GM12864 (cell line): ENCODE measurements around the gene EFNB2.

Experiments used
- DNase-seq: peaks from one replicate; pipeline ENCODE4 v3.0.0-alpha.2; 2011; ENCODE audit warnings: low read depth
- H3K4me3 ChIP-seq: 2 replicates; pipeline ENCODE4 v1.5.1; 2011; ENCODE audit warnings: mild to moderate bottlenecking, low read depth, low read length, control low read depth
- TF ChIP-seq, protein P1 (sequence below): IDR thresholded peaks from 2 replicates; pipeline ENCODE4 v1.5.1; 2011; ENCODE audit warnings: low read depth, mild to moderate bottlenecking, moderate library complexity, low read length, control low read depth, inconsistent platforms; ENCODE audit errors: missing control alignments

EFNB2 gene

DNA sequence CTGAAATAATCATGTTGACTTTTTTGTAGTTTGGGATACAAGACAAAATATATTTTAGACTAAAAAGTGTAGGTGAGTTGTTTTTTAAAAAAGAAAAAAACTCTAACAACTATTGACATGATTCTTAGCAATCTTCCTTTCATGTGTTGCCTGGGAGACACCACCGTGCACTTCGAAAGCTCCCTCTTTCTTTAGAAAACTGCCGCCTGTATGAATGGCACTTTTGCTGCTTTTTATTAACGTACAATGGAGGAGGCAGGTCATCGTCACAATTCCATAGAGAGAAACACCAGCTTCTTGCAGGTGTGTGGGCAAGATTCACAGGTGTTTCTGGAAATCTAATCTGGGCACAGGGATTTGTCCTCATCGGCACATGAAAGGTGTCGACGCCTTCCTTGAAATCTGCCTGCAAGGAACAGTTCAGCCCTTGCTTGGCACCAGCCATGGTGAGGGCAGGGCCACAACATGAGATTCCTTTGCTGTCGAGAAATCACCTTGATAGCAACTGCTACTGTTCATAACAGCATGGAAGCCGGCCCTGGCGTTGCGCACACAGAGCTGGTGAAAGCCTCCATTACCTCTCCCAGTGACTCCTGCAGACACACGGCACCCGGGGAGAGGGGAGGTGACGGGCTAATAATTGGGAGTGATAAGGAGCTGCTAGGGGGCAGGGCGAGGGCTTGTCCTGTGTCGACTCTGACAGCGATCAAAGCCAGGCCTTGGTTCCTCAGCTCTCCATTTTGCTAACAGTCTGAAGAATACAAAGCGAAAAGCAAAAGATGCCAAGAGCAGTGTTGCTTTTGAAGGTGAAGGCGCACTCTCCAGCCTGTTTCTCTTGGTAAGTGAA is 66.5 kb downstream of the EFNB2 start:
- DNase-seq, result no peak
- TF ChIP-seq, protein P1, sequence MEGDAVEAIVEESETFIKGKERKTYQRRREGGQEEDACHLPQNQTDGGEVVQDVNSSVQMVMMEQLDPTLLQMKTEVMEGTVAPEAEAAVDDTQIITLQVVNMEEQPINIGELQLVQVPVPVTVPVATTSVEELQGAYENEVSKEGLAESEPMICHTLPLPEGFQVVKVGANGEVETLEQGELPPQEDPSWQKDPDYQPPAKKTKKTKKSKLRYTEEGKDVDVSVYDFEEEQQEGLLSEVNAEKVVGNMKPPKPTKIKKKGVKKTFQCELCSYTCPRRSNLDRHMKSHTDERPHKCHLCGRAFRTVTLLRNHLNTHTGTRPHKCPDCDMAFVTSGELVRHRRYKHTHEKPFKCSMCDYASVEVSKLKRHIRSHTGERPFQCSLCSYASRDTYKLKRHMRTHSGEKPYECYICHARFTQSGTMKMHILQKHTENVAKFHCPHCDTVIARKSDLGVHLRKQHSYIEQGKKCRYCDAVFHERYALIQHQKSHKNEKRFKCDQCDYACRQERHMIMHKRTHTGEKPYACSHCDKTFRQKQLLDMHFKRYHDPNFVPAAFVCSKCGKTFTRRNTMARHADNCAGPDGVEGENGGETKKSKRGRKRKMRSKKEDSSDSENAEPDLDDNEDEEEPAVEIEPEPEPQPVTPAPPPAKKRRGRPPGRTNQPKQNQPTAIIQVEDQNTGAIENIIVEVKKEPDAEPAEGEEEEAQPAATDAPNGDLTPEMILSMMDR, result no peak
- no peak overlapping the region for H3K4me3 ChIP-seq

DNA sequence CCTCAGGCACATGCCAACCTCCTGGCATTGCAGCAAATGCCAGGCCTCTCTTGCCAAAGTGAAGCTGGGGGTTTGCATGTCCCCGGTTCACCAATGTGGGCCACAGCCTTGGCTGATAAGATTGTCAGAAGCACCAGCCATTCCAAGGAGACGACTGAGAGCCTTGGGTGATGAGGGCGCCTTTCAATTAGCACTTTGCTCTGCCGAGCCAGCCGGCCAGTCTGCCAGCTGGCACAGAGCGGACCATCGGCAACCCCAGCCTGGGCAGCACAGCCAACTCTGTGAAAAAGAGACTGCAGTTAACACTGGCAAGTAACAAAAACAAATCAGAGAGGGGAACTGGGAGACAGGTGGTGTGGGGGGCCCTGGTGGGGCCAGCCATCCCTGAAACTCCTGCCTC is 67.3 kb downstream of the EFNB2 start:
- H3K4me3 ChIP-seq, result no peak overlapping the region
- TF ChIP-seq, protein P1, result no peak
- no peak for DNase-seq

DNA sequence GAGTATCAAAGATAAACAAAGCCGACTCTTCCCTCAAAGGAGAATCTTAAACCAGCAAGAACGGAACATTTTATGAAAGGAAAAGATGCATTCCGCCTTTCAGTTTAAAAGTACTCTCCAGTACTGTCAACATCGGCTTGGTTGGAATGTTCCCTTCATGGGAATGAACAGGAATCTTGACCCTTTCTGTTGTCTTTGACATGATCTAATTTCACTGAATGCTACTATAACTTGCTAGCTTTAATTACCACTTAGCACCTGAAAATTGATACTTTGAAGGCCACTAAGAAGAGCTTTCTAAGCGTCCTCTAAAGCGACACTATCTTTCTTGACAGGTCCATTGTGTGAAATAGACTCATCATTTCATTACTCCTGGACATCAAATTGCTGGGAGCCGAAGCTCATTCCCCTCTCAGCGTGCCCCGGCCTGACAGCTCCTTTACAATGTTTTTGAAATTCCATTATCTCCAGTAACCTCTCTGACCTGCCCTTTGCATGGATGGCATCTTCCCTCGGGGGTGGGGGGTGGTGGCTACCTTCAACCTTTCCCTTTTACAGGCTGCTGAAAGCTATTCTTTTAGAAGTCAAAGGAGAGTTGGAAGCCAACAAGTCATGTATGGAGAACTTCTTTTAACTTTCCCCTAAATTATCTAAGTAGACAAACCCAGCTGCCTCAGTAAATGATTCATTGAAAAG is 67.9 kb downstream of the EFNB2 start:
- DNase-seq, result no peak
- no peak overlapping the region for H3K4me3 ChIP-seq
- TF ChIP-seq, protein P1, result no peak

DNA sequence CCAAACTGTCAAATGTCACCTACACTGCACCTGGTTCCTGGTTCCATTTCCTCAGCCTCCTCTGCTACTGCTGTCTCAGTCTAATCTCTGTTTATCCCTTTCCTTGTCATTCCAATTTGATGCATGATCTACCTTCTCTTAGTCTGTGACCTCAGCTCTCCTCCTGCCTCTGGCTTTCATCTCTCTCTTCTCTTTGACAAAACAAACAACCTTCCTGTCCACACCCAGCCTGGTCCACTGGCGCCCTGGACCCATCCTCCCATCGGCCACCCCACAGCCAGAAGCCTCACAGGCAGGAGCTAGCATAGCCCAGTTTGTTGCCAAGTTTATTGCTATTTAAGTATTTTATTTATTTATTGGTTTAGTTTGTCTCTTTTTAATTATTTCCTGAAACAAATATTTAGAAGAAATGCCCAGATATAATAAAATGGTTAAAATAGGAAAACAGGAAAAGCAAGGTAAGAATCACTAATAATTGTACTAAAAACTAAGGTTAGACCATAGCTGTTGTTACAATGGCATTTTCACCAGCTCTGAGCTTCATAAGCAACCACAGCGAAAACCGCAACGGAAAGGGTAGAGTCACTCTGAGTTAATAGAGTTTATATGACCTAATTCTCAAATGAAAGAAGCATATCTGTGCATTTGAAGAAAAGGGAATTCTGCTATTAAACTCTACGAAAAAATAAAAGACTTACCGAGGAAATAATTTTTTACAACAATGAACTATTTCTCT is 68.6 kb downstream of the EFNB2 start:
- TF ChIP-seq, protein P1, result no peak
- H3K4me3 ChIP-seq, result no peak overlapping the region
- no peak for DNase-seq

DNA sequence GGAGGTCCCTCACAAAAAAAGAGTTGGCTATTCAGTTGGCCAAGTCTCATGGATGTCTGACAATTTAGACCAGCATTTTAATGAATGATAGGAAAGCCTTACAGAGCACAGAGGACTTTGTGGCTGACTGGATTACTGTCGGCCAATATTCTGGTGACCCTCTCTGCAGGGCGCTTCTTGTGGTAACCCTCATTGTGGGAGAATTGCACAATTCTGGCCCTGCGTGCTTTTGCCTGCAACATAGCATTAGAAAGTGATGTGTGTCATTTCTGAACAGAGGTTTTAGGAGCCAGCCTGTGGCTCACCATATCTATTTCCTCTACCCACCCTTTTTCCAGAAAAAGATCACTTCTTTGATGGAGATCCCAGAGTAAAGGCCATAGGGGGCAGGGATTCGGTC is 71.4 kb downstream of the EFNB2 start:
- TF ChIP-seq, protein P1, result no peak
- H3K4me3 ChIP-seq, result no peak overlapping the region
- no peak for DNase-seq

DNA sequence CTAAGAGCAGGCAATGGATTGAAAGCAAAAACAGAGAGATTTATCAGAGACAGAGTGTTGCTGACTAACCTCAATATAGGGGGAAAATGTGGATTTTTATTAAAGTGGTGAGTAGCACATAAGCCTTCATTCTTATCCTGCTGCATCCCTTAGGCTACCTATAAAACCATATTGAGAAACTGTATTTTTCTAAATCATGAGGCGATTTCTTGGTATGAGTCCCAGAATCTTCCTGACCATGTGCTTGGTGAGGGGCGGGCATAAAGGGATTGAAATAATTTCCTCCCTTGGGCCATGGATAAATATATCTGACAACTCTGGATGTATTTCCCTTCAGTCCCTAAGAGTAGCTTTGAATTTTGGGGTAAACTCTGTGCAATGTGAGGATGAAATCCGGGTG is 72.8 kb downstream of the EFNB2 start:
- no peak for DNase-seq
- TF ChIP-seq, protein P1, result no peak
- H3K4me3 ChIP-seq, result no peak overlapping the region
